SHP77 treated with DMSO at 0.1 percent for 48 hours (cell line): ENCODE results near the gene LRP1.

ENCODE experiments used
- DNase-seq: peaks from one replicate; lab custom pipeline; 2025; lab: John Stamatoyannopoulos, UW

Gene LRP1

DNA sequence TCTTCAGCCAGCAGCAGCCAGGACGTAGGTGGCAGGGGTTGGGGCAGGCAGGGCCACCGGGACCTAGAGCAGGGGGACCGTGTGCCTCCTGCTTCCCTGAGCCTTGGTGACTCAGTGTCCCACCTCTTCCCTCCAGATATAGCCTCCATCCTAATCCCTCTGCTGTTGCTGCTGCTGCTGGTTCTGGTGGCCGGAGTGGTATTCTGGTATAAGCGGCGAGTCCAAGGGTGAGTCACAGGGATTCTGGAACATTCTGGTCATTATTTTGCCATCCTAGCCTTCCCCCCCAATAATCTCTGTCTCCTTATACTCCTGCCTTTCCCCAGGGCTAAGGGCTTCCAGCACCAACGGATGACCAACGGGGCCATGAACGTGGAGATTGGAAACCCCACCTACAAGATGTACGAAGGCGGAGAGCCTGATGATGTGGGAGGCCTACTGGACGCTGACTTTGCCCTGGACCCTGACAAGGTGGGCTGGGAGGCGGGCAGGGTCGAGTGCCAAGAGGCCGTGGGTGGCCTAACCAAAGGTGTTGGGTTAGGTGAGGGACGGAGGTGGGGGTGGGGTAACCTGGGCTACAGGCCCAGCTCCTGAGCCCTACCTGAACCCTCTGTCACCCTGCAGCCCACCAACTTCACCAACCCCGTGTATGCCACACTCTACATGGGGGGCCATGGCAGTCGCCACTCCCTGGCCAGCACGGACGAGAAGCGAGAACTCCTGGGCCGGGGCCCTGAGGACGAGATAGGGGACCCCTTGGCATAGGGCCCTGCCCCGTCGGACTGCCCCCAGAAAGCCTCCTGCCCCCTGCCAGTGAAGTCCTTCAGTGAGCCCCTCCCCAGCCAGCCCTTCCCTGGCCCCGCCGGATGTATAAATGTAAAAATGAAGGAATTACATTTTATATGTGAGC lies 83.8 kb downstream of the LRP1 start:
- DNase-seq: no peak

DNA sequence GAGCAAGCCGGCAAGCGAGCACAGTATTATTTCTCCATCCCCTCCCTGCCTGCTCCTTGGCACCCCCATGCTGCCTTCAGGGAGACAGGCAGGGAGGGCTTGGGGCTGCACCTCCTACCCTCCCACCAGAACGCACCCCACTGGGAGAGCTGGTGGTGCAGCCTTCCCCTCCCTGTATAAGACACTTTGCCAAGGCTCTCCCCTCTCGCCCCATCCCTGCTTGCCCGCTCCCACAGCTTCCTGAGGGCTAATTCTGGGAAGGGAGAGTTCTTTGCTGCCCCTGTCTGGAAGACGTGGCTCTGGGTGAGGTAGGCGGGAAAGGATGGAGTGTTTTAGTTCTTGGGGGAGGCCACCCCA lies 84.4 kb downstream of the LRP1 start:
- no peak for DNase-seq

DNA sequence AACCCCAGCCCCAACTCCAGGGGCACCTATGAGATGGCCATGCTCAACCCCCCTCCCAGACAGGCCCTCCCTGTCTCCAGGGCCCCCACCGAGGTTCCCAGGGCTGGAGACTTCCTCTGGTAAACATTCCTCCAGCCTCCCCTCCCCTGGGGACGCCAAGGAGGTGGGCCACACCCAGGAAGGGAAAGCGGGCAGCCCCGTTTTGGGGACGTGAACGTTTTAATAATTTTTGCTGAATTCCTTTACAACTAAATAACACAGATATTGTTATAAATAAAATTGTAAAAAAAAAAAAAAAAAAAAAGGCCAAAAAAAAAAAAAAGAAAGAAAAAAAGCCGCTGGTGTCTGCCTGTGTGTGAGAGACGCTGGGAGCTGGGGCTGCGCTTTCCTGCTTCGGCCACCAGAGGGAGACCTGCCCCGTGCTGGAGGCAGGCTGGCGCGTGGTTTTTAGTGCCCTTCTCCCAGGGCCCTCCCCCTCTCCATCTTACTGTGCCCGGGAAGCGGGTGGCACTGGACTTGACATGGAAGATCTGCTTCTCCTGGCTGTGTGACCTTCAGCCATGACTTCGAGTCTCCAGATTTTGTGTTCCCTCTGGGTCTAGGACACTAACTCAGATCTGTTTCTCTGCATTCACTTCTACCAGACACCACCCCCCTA lies 84.9 kb downstream of the LRP1 start:
- peak; percentile 63 for DNase-seq

DNA sequence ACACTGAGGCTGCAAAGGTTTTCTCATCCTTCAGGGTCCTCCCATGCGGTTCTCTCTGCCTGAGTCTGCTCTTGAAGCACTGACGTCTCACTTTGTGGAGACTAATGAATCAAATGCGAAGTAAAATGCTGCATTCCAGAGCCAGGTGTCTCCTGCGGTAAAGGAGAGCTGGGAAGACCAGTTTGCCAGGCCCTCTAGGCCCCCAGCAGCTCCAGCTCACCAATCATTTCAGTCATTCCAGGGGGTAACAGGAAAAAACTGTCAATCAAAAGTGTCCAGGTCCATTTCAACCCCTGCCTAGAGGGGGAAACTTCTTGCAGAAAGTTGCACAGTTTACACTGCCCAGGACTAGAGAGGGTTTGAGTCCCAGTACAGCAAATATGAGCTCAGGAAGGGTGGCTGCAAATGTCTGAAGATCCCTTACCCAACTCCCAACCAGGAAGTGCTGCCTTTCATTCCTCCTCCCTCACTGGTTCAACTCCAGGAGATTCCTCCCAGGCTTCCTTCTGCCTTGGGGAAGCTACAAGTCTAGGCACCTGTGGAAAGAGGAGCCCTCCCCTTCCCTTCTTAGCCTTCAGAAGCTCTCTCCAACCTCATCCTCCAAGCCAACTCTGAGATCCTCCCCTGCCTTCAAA lies 85.6 kb downstream of the LRP1 start:
- peak; percentile 38 for DNase-seq

DNA sequence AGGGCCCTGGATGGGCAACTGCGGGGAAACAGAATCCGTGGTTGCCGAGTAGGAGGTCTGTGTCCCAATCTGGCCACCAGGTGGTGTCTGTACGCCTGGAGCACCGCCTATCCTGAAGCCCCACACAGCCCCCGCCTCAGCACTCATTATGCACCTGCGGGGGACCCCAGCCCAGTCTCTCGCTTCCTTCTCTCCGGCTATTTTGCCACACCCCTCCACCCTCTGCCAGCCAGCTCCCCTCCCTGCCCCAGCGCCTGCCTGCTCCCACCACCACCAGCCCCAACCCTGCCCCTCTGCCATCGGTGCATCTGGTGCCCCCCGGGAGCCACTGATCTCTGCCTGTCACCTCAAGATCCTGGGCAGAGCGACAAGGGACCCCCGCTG lies 86.1 kb downstream of the LRP1 start:
- no peak for DNase-seq

DNA sequence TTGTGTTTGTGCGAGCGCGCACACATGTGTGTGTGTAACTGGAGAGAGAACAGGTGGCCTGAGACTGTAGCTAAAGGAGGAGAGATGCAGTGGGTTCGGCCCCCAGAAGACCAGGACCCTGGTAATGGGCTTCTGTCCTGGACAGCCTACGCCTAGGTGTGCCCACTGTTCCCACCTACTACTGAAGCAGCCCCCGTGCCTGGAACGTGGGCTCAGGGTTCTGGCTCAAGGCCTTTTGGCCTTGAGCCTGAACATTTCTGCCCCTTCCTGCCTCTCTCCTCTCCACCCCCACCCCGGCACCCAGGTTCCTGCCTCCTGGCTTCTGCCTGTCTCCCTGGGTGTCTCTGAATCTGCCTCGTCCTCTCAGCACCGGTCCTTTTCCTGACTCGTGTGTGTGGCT lies 86.8 kb downstream of the LRP1 start:
- no peak for DNase-seq

DNA sequence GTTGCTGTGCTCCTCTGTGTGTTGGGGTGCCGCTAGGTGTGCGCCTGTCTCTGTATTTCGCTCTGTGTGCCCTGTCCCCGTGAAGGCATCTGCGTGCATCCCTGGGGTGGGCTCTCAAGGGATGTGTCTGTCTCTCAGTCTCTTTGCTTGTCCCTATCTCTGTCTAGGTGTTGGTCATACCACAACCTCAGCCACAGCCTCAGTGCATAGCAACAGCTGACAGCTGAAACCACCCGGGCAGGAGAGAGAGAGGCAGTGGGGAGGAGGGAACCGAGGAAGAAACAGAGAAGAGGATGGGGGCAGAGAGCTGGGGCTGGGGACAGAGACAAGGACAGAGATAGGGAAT lies 87.4 kb downstream of the LRP1 start:
- no peak for DNase-seq

DNA sequence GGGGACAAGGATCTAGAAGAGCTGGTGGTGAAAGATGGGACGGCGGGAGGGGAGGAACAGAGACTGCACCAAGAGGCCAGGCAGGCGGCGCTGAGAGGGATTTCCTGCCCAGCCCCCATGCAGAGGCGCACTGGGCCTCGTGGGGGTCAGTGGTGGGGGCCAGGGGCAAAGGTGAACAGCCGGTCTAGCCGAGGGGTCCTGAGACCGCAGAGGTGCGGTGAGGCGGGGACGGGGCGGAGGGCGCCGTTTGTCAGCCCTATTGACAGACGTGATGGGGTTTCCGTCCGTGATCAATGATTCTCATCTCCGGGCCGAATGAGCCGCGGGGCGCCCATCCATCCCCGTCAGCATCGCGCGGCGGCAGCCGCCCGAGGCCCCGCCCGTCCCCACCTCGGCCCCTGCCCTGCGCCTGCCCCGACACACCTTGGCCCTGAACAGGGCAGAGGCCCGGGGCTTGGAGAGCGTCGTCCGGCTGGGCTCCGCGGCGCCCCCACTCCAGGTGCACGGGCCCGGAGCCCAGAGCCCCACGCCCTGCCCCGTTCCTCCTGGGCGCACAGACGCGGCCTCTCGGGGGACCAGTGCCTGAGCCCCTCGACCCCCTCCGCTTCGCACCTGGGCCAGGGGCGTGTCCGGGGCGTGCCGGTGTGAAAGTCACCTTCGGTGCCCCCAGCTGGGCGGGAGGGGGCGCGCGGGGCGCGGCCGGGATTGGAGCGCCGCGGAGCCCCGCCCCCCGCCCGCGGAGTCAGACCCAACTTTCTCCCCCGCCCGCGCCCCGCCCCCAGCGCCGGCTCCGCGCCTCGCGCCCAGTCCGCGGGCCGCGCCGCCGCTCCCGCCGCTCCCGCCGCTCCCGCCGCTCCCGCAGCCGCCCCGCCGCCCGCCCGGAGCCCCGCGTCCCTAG lies 88.0 kb downstream of the LRP1 start, which contains the start of gene NXPH4:
NXPH4 (plus strand) TSS at position 781 of the 898 bp plus-strand sequence. CDS start 176 bp downstream, outside the sequence.
- DNase-seq: no peak

DNA sequence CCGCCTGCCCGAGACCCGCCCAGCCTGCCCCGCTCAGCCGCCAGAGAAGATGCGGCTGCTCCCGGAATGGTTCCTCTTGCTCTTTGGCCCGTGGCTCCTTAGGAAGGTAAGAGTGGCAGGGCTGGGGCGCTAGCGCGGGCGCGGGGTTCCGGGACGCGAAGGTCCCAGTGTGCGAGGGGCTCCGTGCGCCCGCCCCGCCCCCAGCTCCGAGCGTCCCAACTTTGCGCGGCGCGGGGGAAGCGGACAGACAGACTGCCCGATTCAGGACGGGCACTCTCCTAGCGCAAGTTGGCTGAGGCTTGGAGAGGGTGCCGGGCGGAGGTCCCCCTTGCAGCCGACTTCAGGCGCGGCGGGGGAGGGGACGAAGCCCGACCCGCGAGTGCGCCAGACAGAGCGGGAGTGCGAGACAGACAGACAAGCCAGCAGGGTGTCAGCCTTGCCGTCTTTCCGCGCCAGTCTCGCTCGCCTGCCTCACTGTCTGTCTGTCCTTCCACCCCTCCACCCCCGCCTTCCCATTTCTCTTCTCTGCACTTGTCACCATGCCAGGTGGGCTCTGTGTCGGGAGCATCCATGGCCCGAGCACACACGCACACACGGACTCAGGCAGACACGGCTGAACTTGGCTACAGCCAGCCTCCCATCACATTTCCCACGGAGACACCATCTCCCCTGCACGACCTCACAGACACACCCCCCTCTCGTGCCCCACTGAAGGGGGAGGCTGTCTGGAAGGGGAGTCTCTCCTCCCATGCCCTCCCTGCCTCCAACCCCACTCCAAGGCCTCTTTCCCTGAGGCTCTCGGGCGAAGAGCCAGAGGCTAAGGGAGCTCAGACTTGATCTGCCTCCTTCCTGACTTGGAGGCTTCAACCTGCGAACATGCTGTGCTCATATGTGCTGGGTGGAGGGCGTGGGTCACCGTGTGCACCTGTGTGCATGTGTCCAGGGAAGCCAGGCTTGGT lies 88.9 kb downstream of the LRP1 start:
- DNase-seq: no peak

DNA sequence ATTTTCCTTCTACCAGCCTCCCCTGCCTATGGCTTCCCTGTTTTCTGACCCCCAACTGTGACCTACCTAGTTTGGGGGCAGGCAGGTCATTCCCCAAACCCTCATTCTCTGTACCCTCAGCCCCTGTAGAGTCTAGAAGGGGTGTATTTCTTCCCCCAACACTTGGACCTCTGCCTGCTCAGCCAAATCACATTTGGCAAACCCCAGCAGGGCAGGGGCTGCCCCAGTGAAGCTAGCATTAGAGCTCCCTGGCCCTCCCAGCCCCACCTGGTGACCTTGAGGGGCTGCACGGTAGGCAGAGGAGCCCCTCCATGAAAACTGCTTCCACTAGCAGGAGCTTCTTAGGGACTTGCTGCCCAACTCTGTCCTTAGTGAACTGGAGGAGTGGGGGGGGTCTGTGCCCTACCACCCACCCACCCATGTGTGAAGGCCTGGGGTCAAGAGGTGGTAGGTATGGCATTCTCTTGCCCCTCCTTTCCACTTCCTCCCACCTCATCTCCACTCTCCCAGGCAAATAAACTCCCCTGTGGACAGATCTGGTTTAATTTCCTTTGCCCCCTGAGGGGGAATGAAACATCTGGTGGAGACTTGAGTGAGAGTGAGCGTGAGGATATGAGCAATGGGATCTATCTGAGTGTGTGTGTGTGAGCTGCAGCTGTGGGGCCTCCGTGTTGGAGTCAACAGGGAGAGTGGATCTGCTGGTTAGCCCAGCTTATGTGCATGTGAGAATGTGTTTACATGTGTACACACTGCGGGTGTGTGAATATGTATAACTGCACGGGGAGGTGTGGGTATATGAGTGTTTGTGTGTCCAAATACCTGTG lies 90.0 kb downstream of the LRP1 start:
- no peak for DNase-seq

DNA sequence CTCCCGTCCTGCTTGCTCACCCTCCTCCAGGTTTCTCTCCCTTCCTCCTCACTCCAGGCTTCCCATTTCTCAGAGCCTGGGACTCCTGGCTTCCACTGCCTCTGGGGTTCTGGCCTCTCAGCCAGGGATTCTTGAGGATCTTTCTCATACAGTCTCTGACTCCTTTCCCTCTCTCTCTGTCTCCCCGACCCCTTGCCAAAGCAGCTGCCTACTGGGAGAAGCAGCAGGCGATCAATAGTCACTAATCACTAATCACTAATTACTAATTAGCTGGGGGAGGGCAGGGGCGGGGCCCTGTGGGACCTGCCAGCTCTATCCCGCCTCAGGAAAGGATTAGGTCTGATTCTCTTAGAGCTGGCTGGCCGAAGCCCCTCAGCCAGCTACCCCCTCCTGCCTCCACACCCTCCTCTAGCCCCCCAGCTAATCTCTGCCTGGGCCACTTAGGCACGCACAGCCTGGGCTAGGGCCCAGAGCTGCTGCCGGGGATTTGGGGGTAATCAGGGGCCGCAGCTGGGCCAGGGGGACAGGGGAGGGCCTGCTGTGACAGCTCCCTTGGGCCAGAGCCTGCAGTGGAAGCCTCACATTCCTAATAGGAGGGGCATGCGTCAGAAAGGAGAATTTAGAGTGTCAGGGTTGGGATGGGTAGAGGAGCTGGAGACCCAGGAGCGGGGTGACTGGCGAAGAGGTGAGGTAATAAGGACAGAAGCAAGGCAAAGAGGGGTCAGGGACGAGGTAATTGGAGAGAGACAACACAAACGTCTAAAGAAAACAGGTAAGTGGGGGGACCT lies 91.1 kb downstream of the LRP1 start:
- DNase-seq: no peak

DNA sequence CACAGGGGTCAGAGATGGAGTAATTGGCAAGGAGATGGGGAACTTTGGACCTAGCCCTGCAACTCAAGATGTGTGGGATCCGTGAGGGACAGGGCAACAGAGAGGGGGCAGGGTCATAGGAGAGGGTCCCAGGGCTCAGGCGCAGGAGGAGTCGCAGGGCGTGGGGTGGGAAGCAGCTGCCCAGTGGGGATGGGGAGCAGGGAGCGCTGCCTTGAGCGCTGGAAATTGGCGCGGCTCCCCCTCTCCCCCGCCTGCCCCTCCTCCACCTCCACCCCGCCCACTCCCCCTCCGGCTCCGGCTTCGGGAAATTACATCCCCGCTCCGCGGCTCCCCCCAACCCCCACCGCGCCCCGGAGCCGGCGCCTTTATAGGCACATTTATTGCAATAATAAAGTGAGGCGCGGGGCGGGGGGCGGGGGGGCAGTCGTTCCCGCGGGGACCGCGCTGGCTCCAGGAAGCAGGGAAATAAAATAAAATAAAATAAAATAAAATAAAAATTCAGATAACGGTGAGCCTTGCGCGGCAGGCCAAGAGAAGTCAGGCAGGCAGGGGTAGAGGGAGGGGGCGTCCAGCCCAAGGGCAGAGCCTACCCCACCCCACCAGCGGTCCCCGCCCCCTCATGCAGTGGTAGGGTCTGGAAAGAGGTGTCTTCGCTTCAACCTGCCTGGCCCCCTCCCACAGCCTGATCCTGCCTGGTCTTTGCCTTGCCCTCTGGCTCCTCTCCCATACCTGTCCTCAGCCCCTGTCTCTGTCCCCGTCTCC lies 91.9 kb downstream of the LRP1 start:
- DNase-seq: no peak

DNA sequence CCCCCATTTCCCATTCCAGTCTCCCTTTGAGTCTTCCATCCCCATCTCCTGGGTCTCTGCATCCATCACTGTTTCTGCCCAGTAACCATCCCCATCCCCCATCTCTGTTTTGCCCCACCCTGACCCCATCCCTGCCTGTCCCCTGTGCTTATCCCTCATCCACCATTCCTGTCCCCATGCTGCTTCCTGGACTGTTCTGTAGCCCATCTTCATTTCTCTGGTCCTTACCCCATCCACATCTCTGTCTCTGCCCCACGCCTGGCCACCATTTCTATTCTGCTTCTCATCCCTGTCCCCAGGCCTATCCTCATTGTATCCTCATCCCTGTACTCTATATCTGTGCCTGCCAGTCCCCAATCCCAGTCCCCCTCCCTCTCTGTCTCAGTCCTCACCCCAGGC lies 92.5 kb downstream of the LRP1 start:
- DNase-seq: no peak

DNA sequence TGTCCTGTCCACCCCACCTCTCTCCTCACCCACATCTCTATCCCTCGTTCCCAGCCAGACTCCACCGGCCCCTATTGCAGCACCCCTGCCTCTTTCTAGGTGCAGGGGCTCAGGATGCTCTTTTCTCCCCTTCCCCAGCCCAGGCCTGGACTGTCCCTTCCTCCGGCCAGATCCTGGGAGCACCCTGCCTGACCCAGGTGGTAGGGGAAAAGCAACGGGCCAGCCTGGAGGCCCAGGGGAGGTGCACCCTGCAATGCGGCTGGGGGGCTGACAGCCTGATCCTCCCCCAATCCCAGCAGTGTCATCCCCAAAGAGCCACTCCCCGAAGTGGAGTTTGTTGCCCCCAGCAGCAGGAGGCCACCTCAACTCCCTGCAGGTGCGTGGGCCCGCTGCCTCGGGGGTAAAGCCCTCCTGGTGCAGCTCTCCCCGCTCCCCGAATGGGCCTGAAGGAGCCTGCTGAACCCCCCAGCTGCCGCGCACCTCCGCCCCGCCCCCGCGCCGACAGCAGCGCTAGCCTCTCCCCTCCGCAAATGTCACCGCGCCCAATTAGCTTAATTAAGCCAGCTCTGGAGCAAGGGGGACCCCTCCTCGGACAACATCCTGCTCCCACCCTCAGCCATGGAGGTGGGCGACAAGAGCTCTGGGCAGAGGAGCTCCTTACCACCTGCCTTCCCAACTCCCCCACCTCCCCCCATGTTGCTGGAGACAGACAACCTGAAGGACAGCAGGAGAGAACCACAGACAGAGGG lies 93.1 kb downstream of the LRP1 start:
- DNase-seq: no peak

DNA sequence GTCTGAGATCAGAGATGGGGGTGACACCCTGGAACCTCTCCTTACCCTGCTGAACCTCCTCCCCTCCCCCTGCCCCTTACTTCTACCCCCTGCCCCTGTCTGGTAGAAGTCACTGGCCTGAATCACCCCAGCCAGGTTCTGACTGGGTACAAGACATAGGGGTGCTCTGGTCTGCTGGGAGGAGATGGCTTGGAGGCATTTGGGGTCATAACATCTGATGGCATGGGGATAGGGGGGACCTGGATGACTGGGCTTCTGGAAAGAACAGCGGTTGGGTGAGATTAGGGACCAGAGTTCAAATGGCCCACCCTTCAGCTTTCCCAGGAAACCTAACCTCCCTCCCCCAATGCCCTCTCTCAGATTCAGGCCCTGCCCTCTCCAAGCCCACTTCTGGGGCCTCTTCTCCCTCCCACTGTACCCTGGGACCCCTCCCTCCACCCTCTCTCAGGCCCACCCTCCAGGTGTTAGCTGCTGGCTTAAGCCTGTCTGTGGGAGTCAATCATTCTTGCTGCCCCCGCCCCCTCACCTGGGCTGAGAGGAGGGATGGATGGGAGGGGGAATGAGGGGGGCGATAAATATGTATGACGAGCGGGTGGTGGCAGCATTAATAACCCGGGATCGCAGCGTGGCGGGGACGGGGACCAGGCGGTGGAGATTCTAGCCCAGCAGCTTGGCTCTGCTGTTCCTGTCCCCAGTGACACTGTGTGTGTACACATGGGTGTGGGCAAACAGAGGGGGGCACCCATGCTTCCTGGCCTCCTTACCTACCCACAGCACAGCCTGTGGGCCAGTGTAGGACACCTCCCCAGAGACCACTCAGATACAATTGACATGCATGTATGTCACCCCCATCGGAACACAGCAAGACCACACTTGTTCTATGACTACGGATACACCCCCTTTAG lies 94.3 kb downstream of the LRP1 start:
- DNase-seq: no peak
